K562 (cell line): ENCODE measurements around the gene SIGLEC15. TPM values are rescaled to one million over a fixed set of nuclear protein-coding genes. Genes with fewer than 3 reads are reported as not detected.

Experiments
- ATAC-seq: fragments of 200-7000 bp; cut with Tn5 transposase; 3 replicates; pipeline ENCODE4 v1.9.1; 2020; ENCODE audit warnings: moderate library complexity
- BruUV-seq: library from RNA; stranded (reverse); fragments of 400-500 nt; replicated peaks from 2 replicates; lab custom pipeline; 2021; lab: Mats Ljungman, UMichigan
- CTCF ChIA-PET: fragments of 300-600 bp; formaldehyde crosslinking; extraction: SDS; loops from one replicate; lab custom pipeline; 2021; ENCODE audit warnings: low intra/inter-chr PET ratio; lab: Yijun Ruan, JAX
- POLR2A ChIA-PET: fragments of 300-600, 350-650 bp; sonication (Branson Sonifier 250); formaldehyde crosslinking; extraction: SDS; loops from one replicate; lab custom pipeline; 2021; ENCODE audit warnings: antibody characterized with exemption, inconsistent platforms; lab: Yijun Ruan, JAX
- DNase-seq, 4 experiments: peaks; one replicate each; pipeline versions ENCODE4 v3.0.0 to v3.0.0-alpha.2; 2011 to 2018; ENCODE audit warnings: low spot score in 3 of 4, mixed read lengths in 3 of 4; ENCODE audit errors: extremely low read depth in 1 of 4
- FAIRE-seq: peaks from 2 replicates; lab custom pipeline; 2011; peaks lifted over from hg19 to GRCh38; lab: Jason Lieb, UNC
- H2AFZ ChIP-seq: 2 replicates; pipeline ENCODE4 v1.6.0; 2011; ENCODE audit warnings: low read depth, low read length, control low read depth, inconsistent platforms
- H3K27ac ChIP-seq: fragments of 200-600 bp; 3 replicates; pipeline ENCODE4 v1.8.0; 2011; ENCODE audit warnings: low read depth, mild to moderate bottlenecking, control low read depth, inconsistent platforms, low read length, moderate library complexity, mixed read lengths; ENCODE audit errors: extremely low read depth
- H3K27me3 ChIP-seq, 2 experiments: fragments of 300-600 bp in 1 of 2; 2 replicates in 1 of 2; 3 replicates in 1 of 2; pipeline versions ENCODE4 v1.6.0 to v1.8.0; 2011; ENCODE audit warnings: inconsistent platforms in 2 of 2, low read length in 2 of 2, mild to moderate bottlenecking in 1 of 2, mixed read lengths in 1 of 2, moderate library complexity in 1 of 2; ENCODE audit not compliant: control insufficient read depth in 2 of 2, insufficient read depth in 2 of 2
- H3K36me3 ChIP-seq: fragments of 300-600 bp; 3 replicates; pipeline ENCODE4 v1.8.0; 2011; ENCODE audit warnings: mild to moderate bottlenecking, low read length, inconsistent platforms; ENCODE audit not compliant: control insufficient read depth, insufficient read depth
- H3K4me1 ChIP-seq, 2 experiments: fragments of 200-600 bp in 1 of 2; replicated peaks in 1 of 2; 2 replicates in 1 of 2; 3 replicates in 1 of 2; pipeline versions ENCODE4 v1.5.1 to v1.8.0; 2011; ENCODE audit warnings: inconsistent platforms in 2 of 2, low read length in 2 of 2, mild to moderate bottlenecking in 1 of 2, mixed read lengths in 1 of 2, moderate library complexity in 1 of 2; ENCODE audit not compliant: control insufficient read depth in 2 of 2, insufficient read depth in 2 of 2
- H3K4me2 ChIP-seq: 2 replicates; pipeline ENCODE4 v1.6.1; 2011; ENCODE audit warnings: low read length, control low read depth, inconsistent platforms, mixed read lengths; ENCODE audit not compliant: insufficient read depth
- H3K4me3 ChIP-seq: fragments of 200-600 bp; sonication (generic), shearing (Covaris generic); 2 replicates; pipeline ENCODE4 v1.5.1; 2016; ENCODE audit warnings: control low read depth, inconsistent platforms
- H3K79me2 ChIP-seq: fragments of 200-600 bp; 3 replicates; pipeline ENCODE4 v1.8.0; 2011; ENCODE audit warnings: low read length, inconsistent platforms; ENCODE audit not compliant: control insufficient read depth, insufficient read depth
- H3K9ac ChIP-seq, 2 experiments: 2 replicates each; pipeline versions ENCODE4 v1.6.0 to v1.6.1; 2011; ENCODE audit warnings: low read depth in 2 of 2, low read length in 2 of 2, control low read depth in 1 of 2, inconsistent platforms in 1 of 2, mild to moderate bottlenecking in 1 of 2, mixed read lengths in 1 of 2; ENCODE audit not compliant: insufficient read depth in 1 of 2
- H3K9me1 ChIP-seq: one replicate; pipeline ENCODE4 v1.6.0; 2011; ENCODE audit warnings: inconsistent platforms, mild to moderate bottlenecking, low read length, moderate library complexity; ENCODE audit not compliant: control insufficient read depth, insufficient read depth
- H3K9me3 ChIP-seq: replicated peaks from 2 replicates; pipeline ENCODE4 v1.5.1; 2011; ENCODE audit warnings: low read depth, low read length, inconsistent platforms; ENCODE audit not compliant: control insufficient read depth, insufficient read depth
- H4K20me1 ChIP-seq: replicated peaks from 2 replicates; pipeline ENCODE4 v1.6.1; 2011; ENCODE audit warnings: low read length, inconsistent platforms, mixed read lengths; ENCODE audit not compliant: control insufficient read depth, insufficient read depth
- BCL6 ChIP-seq: fragments of 250-450 bp; sonication (Bioruptor Pico); IDR thresholded peaks from 2 replicates; pipeline ENCODE4 v1.4.0; 2020
- CHCHD3 ChIP-seq: fragments of 250-450 bp; sonication (Bioruptor Pico); IDR thresholded peaks from 2 replicates; pipeline ENCODE4 v2.1.2; 2022; ENCODE audit warnings: mild to moderate bottlenecking
- ESRRA ChIP-seq: fragments of 450-650 bp; IDR thresholded peaks from 2 replicates; pipeline ENCODE4 v1.6.1; 2014; ENCODE audit warnings: low read depth, mild to moderate bottlenecking, moderate library complexity, borderline replicate concordance
- HMGXB4 ChIP-seq: sonication (generic); formaldehyde crosslinking; IDR thresholded peaks from 2 replicates; pipeline ENCODE4 v1.8.1; 2023; ENCODE audit warnings: mild to moderate bottlenecking, missing genetic modification reagents
- HNRNPL ChIP-seq: fragments of 200-400 bp; formaldehyde crosslinking; IDR thresholded peaks from 2 replicates; pipeline ENCODE4 v1.6.1; 2017; ENCODE audit warnings: low read depth, mild to moderate bottlenecking, low read length
- KDM5B ChIP-seq: fragments of 200-600 bp; sonication (generic); IDR thresholded peaks from 2 replicates; pipeline ENCODE4 v1.6.1; 2012; ENCODE audit warnings: low read depth, mild to moderate bottlenecking, moderate library complexity, low read length, control low read depth, inconsistent platforms; ENCODE audit not compliant: insufficient replicate concordance
- MYBL2 ChIP-seq, 2 experiments: fragments of 450-650 bp in 1 of 2; sonication (generic) in 1 of 2; formaldehyde crosslinking in 1 of 2; IDR thresholded peaks; 2 replicates each; pipeline versions ENCODE4 v1.6.1 to v1.8.1; 2017 to 2022; ENCODE audit warnings: borderline replicate concordance in 1 of 2, inconsistent platforms in 1 of 2, low read depth in 1 of 2, mild to moderate bottlenecking in 1 of 2, missing genetic modification reagents in 1 of 2, moderate library complexity in 1 of 2
- NFRKB ChIP-seq: fragments of 450-650 bp; IDR thresholded peaks from 2 replicates; pipeline ENCODE4 v1.6.1; 2016; ENCODE audit warnings: low read depth
- NFXL1 ChIP-seq: fragments of 450-650 bp; formaldehyde crosslinking; IDR thresholded peaks from 2 replicates; pipeline ENCODE4 v1.4.0; 2021; ENCODE audit warnings: mild to moderate bottlenecking
- RBM14 ChIP-seq: fragments of 200-400 bp; formaldehyde crosslinking; IDR thresholded peaks from 2 replicates; pipeline ENCODE4 v1.6.1; 2018; ENCODE audit warnings: low read depth, mild to moderate bottlenecking, low read length, moderate library complexity, borderline replicate concordance; ENCODE audit not compliant: insufficient read depth
- RBM25 ChIP-seq: fragments of 200-400 bp; formaldehyde crosslinking; IDR thresholded peaks from 2 replicates; pipeline ENCODE4 v1.6.1; 2018; ENCODE audit warnings: low read length, low read depth, moderate library complexity; ENCODE audit not compliant: severe bottlenecking
- USF1 ChIP-seq: sonication (generic); formaldehyde crosslinking; IDR thresholded peaks from 2 replicates; pipeline ENCODE4 v1.9.0; 2022; ENCODE audit warnings: mild to moderate bottlenecking, missing genetic modification reagents
- ZC3H8 ChIP-seq: fragments of 450-650 bp; IDR thresholded peaks from 2 replicates; pipeline ENCODE4 v1.6.1; 2017
- ZNF232 ChIP-seq: sonication (generic); formaldehyde crosslinking; IDR thresholded peaks from 2 replicates; pipeline ENCODE4 v1.8.0; 2022; ENCODE audit warnings: mild to moderate bottlenecking, missing genetic modification reagents
- WGBS: fragments of 100-300 bp; shearing (Covaris generic); methylation state at CpG from one replicate; pipeline ENCODE4 v1.1.6; 2016; ENCODE audit warnings: low coverage, mixed read lengths; ENCODE audit not compliant: insufficient coverage; ENCODE audit errors: missing lambda C conversion rate; 5-methylcytosine and 5-hydroxymethylcytosine counted together
- in situ Hi-C: fragments of 300-500 bp; cut with MboI; formaldehyde crosslinking; loops from 4 replicates; pipeline ENCODE4 v1.15.0; 2018; ENCODE audit warnings: inconsistent platforms, mixed read lengths
- intact Hi-C: fragments of 100-400 bp; cut with micrococcal nuclease; formaldehyde crosslinking; loops from 2 replicates; pipeline ENCODE4 v1.14.2; 2022
- polyA plus RNA-seq, 8 experiments: library from polyadenylated mRNA; depleted of rRNA in 4 of 8; stranded (reverse) in 5 of 8; unstranded in 3 of 8; fragments of >200 nt; fragmentation: Nextera tagmentation in 2 of 8; fragmentation: Illumina TruSeq in 1 of 8; extraction: Ambion mirVana in 2 of 8; extraction: Trizol in 1 of 8; gene quantifications; 2 replicates each; pipeline versions ENCODE4 v1.2.1 to v1.2.3, GENCODE V29; 2011 to 2014; ENCODE audit warnings: inconsistent platforms in 1 of 8, missing spikeins in 1 of 8
- total RNA-seq, 7 experiments: library from RNA; depleted of rRNA in 6 of 7; stranded (reverse); fragments of >200 nt in 6 of 7; fragmentation: Illumina TruSeq in 2 of 7; extraction: Trizol in 2 of 7; gene quantifications; 2 replicates each; pipeline versions ENCODE4 v1.2.1 to v1.2.3, GENCODE V29; 2011 to 2021; ENCODE audit warnings: low replicate concordance in 1 of 7
- TF ChIP-seq, protein P1 (sequence below), 2 experiments: fragments of 450-650 bp; IDR thresholded peaks; 2 replicates each; pipeline ENCODE4 v1.6.1; 2018; ENCODE audit warnings: mild to moderate bottlenecking in 2 of 2, low read depth in 1 of 2; ENCODE audit not compliant: partially characterized antibody in 2 of 2
- TF ChIP-seq, protein P2 (sequence below), 2 experiments: fragments of 250-450 bp in 1 of 2; fragments of 450-650 bp in 1 of 2; sonication (Bioruptor Pico) in 1 of 2; IDR thresholded peaks; 2 replicates each; pipeline versions ENCODE4 v1.6.1 to v1.8.0; 2016 to 2021; ENCODE audit warnings: mild to moderate bottlenecking in 2 of 2, moderate library complexity in 2 of 2, missing compliant biosample characterization in 1 of 2, missing genetic modification characterization in 1 of 2

SIGLEC15 gene
- total and polyA plus RNA-seq, 9 of the 15 experiments (the other 6 are each of a cell fraction or from before 2014, with no cell fraction given) = not detected

DNA sequence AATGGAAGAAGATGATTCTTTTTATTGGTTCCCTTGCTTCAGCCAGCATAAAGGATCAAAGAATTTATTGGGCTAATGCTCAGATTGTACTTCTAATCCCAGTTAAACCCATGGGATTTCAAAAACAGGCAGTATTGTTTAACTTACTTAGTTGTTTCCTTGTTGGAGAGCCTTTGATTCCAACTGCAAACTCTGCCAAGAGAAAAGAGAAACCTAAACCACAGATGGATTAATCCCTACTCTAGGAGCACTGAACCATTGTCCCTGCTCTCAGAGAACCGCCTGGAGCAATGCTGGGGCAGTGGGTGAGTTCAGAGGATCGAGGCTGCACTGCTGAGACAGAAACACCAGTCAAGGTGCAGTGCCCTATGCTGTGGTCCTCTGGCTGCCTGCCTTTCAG is 44.9 kb upstream of the SIGLEC15 start:
- Histone ChIP-seq H4K20me1 (no peaks in the 10 kb centered on the region), H3K9ac (no peak overlapping the region), H3K4me2 (no peak overlapping the region), H3K9me3 (no peaks in the 10 kb centered on the region), H3K4me1 (peaks cover 0 to 1% of the 10 kb centered on the region in 2 experiments; a peak in 1 of 5 replicates), H3K36me3 (no peaks in the 10 kb centered on the region), H3K4me3 (no peak overlapping the region), H3K27me3 (peaks cover 2 to 6% of the 10 kb centered on the region in 2 experiments; a peak in 3 of 5 replicates), H3K9me1 (no peaks in the 10 kb centered on the region), H3K27ac (no peak overlapping the region), H2AFZ (no peak overlapping the region), H3K79me2 (no peaks in the 10 kb centered on the region)
- DNase-seq (no peak), FAIRE-seq (no peak), ATAC-seq (no peak)
- 0% methylated on average over 2 of the region's 2 CpGs for WGBS
- POLR2A ChIA-PET = no interaction called here
- intact Hi-C loops (no loop called here), in situ Hi-C loops (no loop called here)
- BruUV-seq = no TSS peak
- CTCF ChIA-PET = no interaction called here
- TF ChIP-seq HMGXB4 (CRISPR knock-in tag) = no peak
- TF ChIP-seq NFXL1 = no peak
- TF ChIP-seq ZNF232 = no peak
- no peak for TF ChIP-seq ESRRA
- TF ChIP-seq ZC3H8 = no peak
- TF ChIP-seq KDM5B = no peak
- no peak for TF ChIP-seq HNRNPL
- TF ChIP-seq USF1 (CRISPR knock-in tag) = no peak
- TF ChIP-seq, protein P1, sequence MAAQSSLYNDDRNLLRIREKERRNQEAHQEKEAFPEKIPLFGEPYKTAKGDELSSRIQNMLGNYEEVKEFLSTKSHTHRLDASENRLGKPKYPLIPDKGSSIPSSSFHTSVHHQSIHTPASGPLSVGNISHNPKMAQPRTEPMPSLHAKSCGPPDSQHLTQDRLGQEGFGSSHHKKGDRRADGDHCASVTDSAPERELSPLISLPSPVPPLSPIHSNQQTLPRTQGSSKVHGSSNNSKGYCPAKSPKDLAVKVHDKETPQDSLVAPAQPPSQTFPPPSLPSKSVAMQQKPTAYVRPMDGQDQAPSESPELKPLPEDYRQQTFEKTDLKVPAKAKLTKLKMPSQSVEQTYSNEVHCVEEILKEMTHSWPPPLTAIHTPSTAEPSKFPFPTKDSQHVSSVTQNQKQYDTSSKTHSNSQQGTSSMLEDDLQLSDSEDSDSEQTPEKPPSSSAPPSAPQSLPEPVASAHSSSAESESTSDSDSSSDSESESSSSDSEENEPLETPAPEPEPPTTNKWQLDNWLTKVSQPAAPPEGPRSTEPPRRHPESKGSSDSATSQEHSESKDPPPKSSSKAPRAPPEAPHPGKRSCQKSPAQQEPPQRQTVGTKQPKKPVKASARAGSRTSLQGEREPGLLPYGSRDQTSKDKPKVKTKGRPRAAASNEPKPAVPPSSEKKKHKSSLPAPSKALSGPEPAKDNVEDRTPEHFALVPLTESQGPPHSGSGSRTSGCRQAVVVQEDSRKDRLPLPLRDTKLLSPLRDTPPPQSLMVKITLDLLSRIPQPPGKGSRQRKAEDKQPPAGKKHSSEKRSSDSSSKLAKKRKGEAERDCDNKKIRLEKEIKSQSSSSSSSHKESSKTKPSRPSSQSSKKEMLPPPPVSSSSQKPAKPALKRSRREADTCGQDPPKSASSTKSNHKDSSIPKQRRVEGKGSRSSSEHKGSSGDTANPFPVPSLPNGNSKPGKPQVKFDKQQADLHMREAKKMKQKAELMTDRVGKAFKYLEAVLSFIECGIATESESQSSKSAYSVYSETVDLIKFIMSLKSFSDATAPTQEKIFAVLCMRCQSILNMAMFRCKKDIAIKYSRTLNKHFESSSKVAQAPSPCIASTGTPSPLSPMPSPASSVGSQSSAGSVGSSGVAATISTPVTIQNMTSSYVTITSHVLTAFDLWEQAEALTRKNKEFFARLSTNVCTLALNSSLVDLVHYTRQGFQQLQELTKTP (IDR thresholded peaks at IDR 0.05; ENCODE audit: low read depth in 1 of 2, partially characterized antibody in 2 of 2) = no peak
- no peak for TF ChIP-seq BCL6 (CRISPR knock-in tag)
- TF ChIP-seq, protein P2, sequence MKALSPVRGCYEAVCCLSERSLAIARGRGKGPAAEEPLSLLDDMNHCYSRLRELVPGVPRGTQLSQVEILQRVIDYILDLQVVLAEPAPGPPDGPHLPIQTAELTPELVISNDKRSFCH (CRISPR knock-in tag; IDR thresholded peaks at IDR 0.05) = no peak
- TF ChIP-seq, protein P2 (tag; IDR thresholded peaks at IDR 0.05) = no peak
- TF ChIP-seq CHCHD3 (CRISPR knock-in tag) = no peak
- no peak for TF ChIP-seq NFRKB
- no peak for TF ChIP-seq MYBL2 (IDR thresholded peaks at IDR 0.05; ENCODE audit: low read depth)
- TF ChIP-seq MYBL2 (CRISPR knock-in tag; IDR thresholded peaks at IDR 0.05; ENCODE audit: borderline replicate concordance) = no peak
- TF ChIP-seq RBM25 = no peak
- TF ChIP-seq RBM14 = no peak
